Stimulated activated CD8-positive, alpha-beta memory T cell treated with anti-CD3 and anti-CD28 coated beads, Interleukin-15, amount 100 ng/mL, for 24 hours (primary cell): ENCODE results near the gene RPH3AL.
"Not testable (repeated sequence)": the region's sequence is repeated elsewhere in the genome, so short reads cannot be mapped to it uniquely, and the experiment has no call there.

ENCODE experiments used
- DNase-seq: peaks from one replicate; pipeline ENCODE4 v3.0.0-alpha.2; 2020; ENCODE audit warnings: low read depth

RPH3AL gene

DNA sequence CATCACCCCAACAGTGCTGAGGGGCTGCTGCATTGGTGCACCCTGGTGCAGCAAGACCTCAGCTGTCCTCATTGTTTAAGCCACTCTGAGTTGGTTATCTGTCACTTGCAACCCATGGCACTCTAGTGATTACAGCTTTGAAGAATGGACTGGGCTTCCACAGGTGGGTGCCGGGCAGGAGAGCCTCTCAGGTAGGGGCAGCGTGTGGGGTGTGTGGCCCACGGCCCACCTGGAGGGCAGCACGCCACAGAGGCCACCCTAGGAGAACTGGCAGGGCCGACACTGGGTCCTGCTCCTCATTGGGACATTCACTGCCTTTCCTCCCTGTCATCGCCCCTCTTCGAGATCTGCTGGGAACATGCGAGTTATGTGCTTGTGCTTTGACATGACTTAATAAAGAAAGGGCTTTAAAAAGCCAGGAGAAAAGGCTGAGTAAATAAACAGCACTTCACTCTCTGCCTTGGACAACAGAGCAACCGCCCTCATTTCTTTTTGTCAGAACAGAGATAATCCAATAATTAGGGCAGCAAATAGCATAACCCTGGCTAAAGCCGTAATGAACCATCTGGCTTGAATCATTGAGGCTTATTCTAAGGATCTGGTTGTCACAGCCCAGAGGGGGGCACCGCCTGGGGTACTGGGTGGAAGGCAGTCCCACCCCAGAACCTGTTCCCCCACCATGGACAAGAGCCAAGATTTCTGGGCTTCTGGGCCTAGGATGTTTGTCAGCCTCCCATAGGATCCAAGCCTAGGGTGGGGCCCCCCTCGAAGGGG, 174.1 kb downstream of the RPH3AL start:
- no peak for DNase-seq

DNA sequence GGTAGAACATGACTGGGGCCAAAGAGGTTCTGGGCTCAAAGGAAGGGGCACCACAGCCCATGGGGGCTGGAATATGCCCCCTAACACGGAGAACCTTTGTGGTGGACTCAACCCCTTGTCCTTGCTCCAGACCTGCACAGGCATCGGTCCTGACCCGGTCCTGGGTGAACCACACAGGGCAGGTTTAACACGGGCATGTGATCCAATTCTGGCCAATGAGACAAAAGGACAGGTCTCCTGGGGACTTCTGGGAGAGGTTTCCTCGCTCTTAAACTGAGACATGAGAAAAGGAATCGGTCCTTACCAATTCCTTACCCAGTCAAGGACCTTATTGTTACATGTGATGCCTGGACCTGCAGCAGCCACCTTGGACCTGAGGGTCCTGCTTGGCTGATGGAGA, 174.8 kb downstream of the RPH3AL start:
- no peak for DNase-seq

DNA sequence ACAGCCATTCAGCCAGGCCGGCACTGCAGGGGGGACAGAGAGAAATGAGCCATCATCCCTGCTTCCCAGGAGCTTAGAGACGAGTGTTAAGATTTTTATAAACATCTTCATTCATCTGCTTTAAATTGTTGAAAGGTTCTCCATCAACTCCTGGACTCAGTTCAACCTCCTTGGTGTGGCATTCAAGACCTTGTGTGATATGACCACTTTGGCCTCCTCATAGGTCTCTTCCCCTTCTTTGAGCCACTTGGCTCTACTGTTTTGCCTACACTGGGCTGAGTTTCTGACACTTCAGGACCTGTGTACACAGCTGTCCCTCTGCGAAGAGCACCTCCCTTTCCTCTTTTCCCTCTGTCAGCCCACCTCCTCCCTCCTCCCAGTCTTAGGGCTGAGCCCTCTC, 175.5 kb downstream of the RPH3AL start:
- DNase-seq: no peak

DNA sequence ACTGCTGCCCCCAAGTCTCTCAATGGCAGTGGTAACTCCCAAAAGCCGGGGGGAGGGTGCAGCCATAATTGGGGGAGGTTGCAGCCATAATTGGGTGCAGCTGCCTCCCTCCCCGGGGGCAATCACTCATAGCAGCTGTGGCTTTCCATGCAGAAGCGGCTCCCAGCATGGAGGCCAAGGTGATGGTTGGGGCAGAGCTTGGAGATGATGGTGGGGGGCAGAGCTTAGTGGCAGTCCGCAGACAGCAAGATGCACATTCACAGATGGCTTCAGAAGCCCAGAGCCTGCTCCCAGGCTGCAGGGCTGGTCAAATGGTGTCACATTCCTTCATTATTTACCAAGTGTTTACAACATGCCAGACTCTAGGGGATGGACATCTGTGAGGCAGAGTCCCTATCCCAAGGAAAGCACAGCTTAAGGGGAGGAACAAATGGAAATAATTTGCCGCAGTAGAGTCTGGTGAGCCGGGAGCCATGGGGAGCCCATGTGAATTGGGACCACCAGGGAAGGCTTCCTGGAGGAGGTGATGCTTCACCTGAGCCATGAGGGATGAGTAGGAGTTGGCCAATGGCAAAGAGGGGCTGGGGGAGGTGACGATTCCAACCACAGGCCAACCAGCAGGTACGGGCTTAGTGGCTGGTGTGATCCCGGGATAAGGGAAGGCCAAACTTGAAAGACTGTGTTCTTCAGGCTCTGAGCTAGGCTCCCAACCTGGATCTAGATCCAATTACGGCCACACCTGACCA, 179.3 kb downstream of the RPH3AL start:
- DNase-seq: no peak

DNA sequence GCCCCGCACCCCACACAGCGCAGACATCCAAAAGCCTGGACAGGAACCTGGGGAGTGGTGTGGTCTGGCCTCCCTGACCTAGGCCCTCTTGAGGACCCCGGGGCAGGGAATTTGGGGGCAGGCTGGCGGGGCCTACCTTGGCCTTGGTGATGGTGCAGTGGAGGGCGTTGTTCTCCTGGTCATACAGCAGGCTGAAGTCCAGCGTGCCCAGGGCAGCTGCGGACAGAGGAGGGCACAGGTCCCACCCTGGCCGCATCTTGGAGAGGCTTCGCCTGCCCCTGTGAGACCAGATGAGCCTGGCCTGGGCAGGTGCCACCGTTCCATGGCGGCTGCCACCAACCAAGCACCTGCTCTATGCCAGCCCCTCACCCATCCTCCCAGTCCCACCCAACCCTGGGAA, 180.2 kb downstream of the RPH3AL start:
- DNase-seq: no peak

DNA sequence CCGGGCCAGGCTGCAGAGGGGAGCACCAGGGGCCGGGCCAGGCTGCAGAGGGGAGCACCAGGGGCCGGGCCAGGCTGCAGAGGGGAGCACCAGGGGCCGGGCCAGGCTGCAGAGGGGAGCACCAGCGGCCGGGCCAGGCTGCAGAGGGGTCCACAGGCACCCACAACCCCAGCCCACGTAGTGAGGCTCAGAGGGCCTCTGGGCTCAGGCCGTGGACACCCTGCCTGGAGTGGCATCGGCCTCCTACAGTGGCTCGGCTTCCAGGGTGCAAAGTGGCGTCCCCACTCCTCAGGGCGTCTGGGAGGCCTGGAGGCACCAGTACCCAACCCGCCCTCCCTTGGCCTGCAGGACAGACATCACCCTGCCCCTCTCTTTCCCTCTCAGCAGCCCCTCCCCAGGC, 180.7 kb downstream of the RPH3AL start:
- no peak for DNase-seq

DNA sequence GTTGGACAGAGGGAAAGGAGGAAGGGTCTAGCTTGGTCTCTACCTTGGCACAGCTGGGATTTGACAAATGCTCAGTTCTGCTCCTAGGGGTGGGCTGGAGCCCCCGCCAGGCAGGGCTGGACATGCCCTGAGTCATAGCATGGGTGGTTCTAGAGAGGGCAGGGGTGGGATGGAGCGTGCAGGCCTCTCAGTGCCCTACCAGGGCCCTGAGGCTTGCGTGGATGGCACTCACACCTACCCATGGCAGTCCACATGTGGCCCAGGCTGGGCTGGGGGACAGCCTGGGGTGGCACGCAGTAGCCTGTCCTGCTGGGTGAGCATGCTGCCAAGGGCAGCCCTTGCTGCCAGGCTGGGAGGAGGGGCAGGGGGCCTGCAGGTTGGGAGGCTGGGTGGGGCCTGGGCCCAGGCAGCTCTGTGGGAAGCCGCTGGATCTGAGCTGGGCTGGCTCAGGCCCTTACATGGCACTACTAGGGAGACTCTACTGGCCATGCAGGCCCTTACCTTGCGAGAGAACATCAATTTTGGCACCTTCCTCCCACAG, 182.4 kb downstream of the RPH3AL start:
- DNase-seq: no peak

DNA sequence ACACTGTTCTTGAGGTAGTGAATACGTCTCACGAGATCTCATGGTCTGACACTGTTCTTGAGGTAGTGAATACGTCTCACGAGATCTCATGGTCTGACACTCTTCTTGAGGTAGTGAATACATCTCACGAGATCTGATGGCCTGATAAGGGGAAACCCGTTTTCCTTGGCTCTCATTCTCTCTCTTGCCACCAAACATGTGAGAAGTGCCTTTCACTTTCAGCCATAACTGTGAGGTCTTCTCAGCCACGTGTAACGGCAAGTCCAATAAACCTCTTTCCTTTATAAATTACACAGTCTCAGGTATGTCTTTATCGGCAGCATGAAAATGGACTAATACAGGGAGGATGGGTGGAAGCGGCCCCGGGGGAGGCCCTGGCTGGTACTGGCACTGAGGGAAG, 184.0 kb downstream of the RPH3AL start:
- DNase-seq: not testable (repeated sequence)

DNA sequence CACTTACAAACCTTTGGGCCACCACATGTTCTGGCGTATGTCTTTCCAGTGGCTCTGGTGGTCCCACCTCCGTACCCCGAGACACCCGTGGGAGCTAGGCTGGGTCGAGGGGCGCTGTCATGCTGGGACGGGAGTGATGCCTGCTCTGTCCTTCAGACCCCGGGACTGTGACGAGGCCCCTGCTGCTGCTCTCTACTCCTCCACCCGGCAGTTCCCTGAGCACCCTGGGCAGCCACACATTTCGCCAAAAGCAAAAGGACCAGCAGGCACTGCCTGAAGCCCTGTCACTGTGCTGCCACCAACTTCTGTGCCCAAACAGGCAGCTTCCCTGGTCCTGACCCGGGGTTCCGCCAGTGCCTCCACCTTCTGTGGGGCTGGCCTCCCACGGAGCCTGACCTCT, 186.7 kb downstream of the RPH3AL start:
- no peak for DNase-seq

DNA sequence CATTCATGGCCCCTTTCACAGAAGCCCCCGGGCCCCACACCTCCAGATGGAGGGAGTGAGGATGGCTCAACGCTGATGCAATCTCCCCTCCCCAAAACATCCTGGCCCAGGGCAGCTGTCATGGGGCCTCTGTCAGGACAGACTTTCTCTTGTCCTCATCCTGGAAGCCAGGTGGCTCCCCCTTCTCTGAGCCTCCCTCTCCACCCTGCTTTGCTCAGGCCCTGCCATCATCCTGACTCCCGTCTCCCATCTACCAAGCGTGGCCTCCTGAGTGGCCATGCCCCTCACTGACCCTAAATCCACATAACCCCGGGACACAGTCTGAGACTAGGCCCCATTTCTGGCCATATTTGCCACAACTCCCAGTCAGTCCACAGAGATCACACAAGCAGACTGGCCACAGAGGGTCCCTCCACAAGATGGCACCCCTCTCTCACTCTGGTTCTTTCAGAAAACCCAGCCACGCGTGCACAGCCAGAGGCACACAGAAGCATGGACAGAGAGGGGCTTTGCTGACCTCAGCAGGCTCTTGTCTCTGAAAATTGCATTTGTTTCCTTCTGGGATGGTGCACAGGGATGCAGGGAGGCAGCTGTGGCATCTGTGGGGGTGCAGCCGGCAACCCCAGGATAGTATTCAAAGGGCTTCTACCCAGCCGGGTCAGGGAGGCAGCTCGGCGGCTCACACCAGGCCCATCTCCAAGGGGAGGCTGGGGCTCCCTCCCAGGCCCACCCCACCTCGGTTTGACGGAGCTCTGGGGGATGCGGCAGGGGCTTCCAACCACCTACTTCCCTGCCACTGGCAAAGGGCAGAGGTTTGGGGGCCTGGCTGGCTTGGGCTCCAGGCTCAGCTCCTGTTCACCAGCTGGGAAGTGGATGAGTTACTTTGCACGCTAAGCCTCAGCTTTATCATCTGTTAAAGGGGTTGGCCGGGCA, 188.0 kb downstream of the RPH3AL start:
- no peak for DNase-seq

DNA sequence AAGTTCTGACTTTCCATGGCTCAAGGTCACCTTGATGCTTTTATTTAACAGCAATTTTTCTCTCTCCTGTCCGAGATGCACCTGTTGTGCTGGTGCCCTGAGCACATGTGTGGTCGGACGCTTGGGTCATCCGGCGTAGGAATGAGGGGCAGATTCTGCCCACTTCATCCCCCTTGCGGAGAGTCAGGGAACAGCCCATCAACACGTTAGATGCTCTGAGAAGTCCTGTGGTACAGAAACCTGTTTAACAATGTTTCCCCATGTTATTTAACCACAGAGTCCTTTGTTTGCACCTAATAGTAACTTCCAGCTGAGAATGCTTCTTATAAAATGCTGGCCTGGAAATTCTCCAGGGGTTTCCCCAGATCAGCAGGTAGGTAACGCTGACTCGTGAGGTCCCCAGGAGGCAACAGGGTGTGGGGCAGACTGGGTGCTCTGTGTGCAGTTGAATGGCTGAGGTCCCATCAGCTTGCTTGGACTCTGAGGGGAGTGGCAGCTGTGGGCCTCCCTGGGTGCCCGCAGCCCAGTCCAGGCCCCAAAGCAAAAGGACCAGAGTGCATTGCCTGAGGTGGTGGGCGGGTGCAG, 189.0 kb downstream of the RPH3AL start:
- no peak for DNase-seq

DNA sequence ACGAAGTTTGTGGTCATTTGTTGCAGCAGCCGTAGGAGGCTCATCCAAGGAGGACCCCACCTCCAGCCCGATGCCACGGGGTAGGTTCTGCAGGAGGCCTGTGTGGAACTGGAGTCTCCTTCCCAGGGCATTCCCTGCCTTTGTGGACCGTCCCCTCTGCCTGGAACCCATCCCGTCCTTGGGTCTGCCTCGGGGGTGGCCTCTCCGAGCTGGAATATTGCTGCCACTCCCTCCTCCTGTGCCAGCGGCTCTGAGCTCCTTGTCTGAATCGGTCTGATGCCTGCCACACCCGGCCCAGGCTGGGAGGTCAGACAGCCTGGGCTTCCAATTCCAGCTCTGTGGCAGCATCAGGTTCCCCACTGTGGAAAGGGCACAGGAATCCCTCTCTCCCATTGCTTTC, 189.9 kb downstream of the RPH3AL start:
- DNase-seq: no peak
